ENCODE measurements around the gene NHSL1.

GRCh38 chr6:138524526-138524925 is 25.2 kb upstream of the NHSL1 start:
- TF ChIP-seq, protein P1, sequence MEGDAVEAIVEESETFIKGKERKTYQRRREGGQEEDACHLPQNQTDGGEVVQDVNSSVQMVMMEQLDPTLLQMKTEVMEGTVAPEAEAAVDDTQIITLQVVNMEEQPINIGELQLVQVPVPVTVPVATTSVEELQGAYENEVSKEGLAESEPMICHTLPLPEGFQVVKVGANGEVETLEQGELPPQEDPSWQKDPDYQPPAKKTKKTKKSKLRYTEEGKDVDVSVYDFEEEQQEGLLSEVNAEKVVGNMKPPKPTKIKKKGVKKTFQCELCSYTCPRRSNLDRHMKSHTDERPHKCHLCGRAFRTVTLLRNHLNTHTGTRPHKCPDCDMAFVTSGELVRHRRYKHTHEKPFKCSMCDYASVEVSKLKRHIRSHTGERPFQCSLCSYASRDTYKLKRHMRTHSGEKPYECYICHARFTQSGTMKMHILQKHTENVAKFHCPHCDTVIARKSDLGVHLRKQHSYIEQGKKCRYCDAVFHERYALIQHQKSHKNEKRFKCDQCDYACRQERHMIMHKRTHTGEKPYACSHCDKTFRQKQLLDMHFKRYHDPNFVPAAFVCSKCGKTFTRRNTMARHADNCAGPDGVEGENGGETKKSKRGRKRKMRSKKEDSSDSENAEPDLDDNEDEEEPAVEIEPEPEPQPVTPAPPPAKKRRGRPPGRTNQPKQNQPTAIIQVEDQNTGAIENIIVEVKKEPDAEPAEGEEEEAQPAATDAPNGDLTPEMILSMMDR (IDR thresholded peaks at IDR 0.05; ENCODE audit: low read length): no peak
- TF ChIP-seq EZH2phosphoT487 (IDR thresholded peaks at IDR 0.05; ENCODE audit: low read length) (no peak), EZH2 (optimal IDR thresholded peaks at IDR 0.05; ENCODE audit: low read depth, low read length) (no peak)

Data from MM.1S (cell line).